GM19193 (cell line): ENCODE results near the gene RARRES1.

ENCODE experiments used
- POLR2A ChIP-seq: IDR thresholded peaks from 4 replicates; pipeline ENCODE4 v1.6.1; 2011; ENCODE audit not compliant: insufficient read depth, insufficient read length; ENCODE audit errors: extremely low read depth

The RARRES1 gene

GRCh38 chr3:158731938-158732855, at the start of gene RARRES1:
TSS of gene RARRES1 (minus strand) at chr3:158732457. CDS start at chr3:158732415, 42 bp downstream.
- no peak for TF ChIP-seq POLR2A

- no peak for TF ChIP-seq POLR2A
These were observed 49.6 kb upstream of the RARRES1 start for GRCh38 chr3:158781849-158782248.

- no peak for TF ChIP-seq POLR2A
These were observed 48.9 kb upstream of the RARRES1 start for GRCh38 chr3:158781191-158781590.

- TF ChIP-seq POLR2A: no peak
These were observed 48.5 kb upstream of the RARRES1 start for GRCh38 chr3:158780766-158781165.

- no peak for TF ChIP-seq POLR2A
These were observed 45.1 kb upstream of the RARRES1 start for GRCh38 chr3:158777161-158777873.

- TF ChIP-seq POLR2A: no peak
These were observed 44.3 kb upstream of the RARRES1 start for GRCh38 chr3:158776531-158776930.

GRCh38 chr3:158775426-158776410, 43.5 kb upstream of the RARRES1 start:
- no peak for TF ChIP-seq POLR2A

GRCh38 chr3:158774965-158775364, 42.7 kb upstream of the RARRES1 start:
- TF ChIP-seq POLR2A: no peak

GRCh38 chr3:158773845-158774830, 41.9 kb upstream of the RARRES1 start:
- TF ChIP-seq POLR2A: no peak

- TF ChIP-seq POLR2A: no peak
These were observed 40.9 kb upstream of the RARRES1 start for GRCh38 chr3:158773166-158773565.

GRCh38 chr3:158771982-158772381, 39.7 kb upstream of the RARRES1 start:
- no peak for TF ChIP-seq POLR2A

GRCh38 chr3:158771577-158771976, 39.3 kb upstream of the RARRES1 start:
- TF ChIP-seq POLR2A: no peak

GRCh38 chr3:158770741-158771350, 38.6 kb upstream of the RARRES1 start:
- TF ChIP-seq POLR2A: no peak
